Choroid plexus epithelial cell (primary cell): ENCODE data around the gene ANKMY1.

Experiments used
- DNase-seq: peaks from one replicate; pipeline ENCODE4 v3.0.0-alpha.2; 2010; ENCODE audit warnings: low read depth
- H3K4me3 ChIP-seq: 2 replicates; pipeline ENCODE4 v1.5.1; 2011; ENCODE audit warnings: low read depth, mild to moderate bottlenecking, control low read depth, low read length, moderate library complexity
- TF ChIP-seq, protein P1 (sequence below): conservative IDR thresholded peaks from 2 replicates; pipeline ENCODE4 v1.5.1; 2011; ENCODE audit warnings: low read depth, mild to moderate bottlenecking, control low read depth, inconsistent platforms, low read length, moderate library complexity

Gene ANKMY1

DNA sequence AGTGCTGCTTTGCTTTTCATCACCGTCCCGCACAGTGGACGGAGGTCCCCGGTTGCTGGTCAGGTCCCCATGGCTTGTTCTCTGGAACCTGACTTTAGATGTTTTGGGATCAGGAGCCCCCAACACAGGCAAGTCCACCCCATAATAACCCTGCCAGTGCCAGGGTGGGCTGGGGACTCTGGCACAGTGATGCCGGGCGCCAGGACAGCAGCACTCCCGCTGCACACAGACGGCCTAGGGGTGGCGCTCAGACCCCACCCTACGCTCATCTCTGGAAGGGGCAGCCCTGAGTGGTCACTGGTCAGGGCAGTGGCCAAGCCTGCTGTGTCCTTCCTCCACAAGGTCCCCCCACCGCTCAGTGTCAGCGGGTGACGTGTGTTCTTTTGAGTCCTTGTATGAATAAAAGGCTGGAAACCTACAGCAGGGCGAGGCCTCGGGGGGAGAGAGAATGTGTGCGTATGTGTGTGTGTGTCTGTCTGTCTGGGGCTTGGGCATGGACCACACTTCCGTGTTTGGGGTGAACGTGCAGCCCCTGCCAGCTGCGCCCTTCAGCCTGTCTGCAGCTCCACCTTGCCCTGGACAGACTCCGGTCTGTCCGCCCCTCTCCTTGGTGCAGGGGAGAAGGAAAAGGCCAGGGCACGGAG is 90.0 kb downstream of the ANKMY1 start:
- TF ChIP-seq, protein P1, sequence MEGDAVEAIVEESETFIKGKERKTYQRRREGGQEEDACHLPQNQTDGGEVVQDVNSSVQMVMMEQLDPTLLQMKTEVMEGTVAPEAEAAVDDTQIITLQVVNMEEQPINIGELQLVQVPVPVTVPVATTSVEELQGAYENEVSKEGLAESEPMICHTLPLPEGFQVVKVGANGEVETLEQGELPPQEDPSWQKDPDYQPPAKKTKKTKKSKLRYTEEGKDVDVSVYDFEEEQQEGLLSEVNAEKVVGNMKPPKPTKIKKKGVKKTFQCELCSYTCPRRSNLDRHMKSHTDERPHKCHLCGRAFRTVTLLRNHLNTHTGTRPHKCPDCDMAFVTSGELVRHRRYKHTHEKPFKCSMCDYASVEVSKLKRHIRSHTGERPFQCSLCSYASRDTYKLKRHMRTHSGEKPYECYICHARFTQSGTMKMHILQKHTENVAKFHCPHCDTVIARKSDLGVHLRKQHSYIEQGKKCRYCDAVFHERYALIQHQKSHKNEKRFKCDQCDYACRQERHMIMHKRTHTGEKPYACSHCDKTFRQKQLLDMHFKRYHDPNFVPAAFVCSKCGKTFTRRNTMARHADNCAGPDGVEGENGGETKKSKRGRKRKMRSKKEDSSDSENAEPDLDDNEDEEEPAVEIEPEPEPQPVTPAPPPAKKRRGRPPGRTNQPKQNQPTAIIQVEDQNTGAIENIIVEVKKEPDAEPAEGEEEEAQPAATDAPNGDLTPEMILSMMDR: peak; percentile 3
- no peak overlapping the region for H3K4me3 ChIP-seq
- DNase-seq: no peak

DNA sequence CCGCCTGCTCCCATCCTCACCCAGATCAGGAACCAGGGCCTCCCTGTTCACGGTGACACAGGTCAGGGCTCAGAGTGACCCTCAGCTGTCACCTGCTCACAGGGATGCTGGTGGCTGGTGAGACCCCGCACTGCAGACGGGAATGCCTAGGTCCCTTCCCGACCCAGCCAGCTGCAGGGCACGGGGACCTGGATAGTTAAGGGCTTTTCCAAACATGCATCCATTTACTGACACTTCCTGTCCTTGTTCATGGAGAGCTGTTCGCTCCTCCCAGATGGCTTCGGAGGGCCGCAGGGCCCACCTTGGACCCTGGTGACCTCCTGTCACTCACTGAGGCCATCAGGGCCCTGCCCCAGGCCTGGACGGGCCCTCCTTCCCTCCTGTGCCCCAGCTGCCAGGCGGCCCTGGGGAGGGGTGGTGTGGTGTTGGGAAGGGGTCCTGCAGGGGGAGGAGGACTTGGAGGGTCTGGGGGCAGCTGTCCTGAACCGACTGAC is 90.6 kb downstream of the ANKMY1 start:
- TF ChIP-seq, protein P1: no peak
- H3K4me3 ChIP-seq: no peak overlapping the region
- no peak for DNase-seq

DNA sequence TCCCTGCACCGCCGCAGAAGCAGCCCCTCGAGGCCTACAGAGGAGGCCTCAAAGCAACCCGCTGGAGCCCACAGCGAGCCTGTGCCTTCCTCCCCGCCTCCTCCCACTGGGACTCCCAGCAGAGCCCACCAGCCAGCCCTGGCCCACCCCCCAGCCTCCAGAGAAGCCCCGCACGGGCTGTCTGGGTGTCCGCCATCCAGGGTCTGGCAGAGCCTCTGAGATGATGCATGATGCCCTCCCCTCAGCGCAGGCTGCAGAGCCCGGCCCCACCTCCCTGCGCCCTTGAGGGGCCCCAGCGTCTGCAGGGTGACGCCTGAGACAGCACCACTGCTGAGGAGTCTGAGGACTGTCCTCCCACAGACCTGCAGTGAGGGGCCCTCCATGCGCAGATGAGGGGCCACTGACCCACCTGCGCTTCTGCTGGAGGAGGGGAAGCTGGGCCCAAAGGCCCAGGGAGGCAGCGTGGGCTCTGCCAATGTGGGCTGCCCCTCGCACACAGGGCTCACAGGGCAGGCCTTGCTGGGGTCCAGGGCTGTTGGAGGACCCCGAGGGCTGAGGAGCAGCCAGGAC is 91.1 kb downstream of the ANKMY1 start:
- no peak overlapping the region for H3K4me3 ChIP-seq
- TF ChIP-seq, protein P1: no peak
- no peak for DNase-seq

DNA sequence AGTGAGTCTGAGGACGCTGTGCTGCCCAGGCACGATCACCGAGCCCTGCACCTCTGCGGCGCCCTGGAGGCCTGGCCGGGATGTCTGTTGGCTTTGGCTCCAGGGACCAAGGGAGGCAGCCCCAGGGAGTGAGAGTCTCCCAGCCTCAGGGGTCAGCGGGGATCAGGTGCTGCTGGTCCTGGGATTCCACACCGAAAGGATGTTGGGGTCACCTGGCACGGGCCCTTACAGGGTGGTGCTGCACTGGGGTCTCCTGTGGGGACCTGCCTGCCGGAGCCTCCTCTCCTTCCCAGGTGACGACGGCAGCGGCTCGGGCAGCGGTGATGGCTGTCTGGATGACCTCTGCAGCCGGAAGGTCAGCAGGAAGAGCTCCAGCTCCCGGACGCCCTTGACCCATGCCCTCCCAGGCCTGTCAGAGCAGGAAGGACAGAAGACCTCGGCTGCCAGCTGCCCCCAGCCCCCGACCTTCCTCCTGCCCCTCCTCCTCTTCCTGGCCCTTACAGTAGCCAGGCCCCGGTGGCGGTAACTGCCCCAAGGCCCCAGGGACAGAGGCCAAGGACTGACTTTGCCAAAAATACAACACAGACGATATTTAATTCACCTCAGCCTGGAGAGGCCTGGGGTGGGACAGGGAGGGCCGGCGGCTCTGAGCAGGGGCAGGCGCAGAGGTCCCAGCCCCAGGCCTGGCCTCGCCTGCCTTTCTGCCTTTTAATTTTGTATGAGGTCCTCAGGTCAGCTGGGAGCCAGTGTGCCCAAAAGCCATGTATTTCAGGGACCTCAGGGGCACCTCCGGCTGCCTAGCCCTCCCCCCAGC is 91.8 kb downstream of the ANKMY1 start:
- TF ChIP-seq, protein P1: no peak
- no peak for DNase-seq
- no peak overlapping the region for H3K4me3 ChIP-seq

DNA sequence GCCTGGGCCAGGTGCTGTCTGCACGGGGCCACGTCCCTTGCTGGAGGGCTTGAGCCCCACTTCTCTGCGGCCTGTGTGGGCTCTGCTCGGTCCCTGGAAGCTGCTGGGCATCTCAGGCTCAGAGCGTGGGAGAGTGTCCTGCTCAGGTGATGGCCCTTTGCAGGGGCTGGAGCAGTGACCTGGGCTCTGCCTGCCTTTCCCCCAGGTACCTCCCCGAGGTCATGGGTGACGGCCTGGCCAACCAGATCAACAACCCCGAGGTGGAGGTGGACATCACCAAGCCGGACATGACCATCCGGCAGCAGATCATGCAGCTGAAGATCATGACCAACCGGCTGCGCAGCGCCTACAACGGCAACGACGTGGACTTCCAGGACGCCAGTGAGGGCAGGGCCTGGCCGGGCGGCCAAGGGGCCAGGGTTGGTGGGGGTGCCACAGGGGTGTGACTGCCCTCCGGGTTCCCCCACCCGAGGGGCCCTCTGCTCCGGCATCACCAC is 92.5 kb downstream of the ANKMY1 start:
- DNase-seq: no peak
- TF ChIP-seq, protein P1: no peak

DNA sequence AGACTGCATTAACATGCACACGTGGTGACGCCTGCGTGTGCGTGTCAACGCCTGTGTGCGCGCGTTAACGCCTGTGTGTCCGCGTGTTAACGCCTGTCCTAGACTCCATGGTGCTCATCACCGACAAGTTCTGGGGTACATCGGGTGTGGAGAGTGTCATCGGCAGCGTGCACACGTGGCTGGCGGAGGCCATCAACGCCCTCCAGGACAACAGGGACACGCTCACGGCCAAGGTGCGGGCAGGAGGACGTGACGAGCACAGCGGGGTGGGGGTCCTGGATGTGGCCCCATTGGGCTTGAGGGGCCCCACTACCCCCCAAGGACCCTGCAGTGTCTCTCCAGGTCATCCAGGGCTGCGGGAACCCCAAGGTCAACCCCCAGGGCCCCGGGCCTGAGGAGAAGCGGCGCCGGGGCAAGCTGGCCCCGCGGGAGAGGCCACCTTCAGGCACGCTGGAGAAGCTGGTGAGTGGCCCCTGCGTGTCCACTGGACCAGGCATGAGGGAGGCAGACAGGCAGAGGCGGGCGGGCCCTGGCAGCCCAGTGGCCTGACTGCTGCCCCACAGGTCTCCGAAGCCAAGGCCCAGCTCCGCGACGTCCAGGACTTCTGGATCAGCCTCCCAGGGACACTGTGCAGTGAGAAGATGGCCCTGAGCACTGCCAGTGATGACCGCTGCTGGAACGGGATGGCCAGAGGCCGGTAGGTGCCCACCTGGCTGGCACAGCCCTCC is 93.1 kb downstream of the ANKMY1 start:
- H3K4me3 ChIP-seq: no peak overlapping the region
- TF ChIP-seq, protein P1: no peak
- no peak for DNase-seq

More for the DNA sequence above, 92.5 kb downstream of the ANKMY1 start:
- H3K4me3 ChIP-seq: no peak overlapping the region
